ENCODE results near the gene CACNA2D2.
A peak's percentile ranks its signal among the peaks of the same experiment; 100 is the strongest.

- TF ChIP-seq CTCF (IDR thresholded peaks at IDR 0.05), result peak; percentile 5
- no peak for TF ChIP-seq EZH2 (IDR thresholded peaks at IDR 0.05)
Observed at GRCh38 chr3:50509715-50510114, 6.3 kb upstream of the CACNA2D2 start.

All from neural progenitor cell (in vitro differentiated cells).